Natural killer cell (primary cell): ENCODE measurements around the gene IFNL1. TPM values are rescaled to one million over a fixed set of nuclear protein-coding genes. Genes with fewer than 3 reads are reported as not detected.
A peak's percentile ranks its signal among the peaks of the same experiment; 100 is the strongest.

Source experiments
- ATAC-seq, 3 donors: fragments of 150-1000 bp in 2 of 3; fragments of 200-7000 bp in 1 of 3; cut with Tn5 transposase; 1 replicate in 1 of 3; 2 replicates in 2 of 3; pipeline ENCODE4 v1.10.0; 2021; ENCODE audit warnings: mild to moderate bottlenecking in 2 of 3, moderate library complexity in 2 of 3
- DNase-seq, 2 donors: peaks; one replicate each; pipeline versions ENCODE4 v3.0.0 to v3.0.0-alpha.2; 2013 to 2021; ENCODE audit warnings: mixed read lengths in 1 of 2
- H3K27ac ChIP-seq: one replicate; pipeline ENCODE4 v1.5.1; 2013; ENCODE audit warnings: mild to moderate bottlenecking, low read length
- H3K27me3 ChIP-seq: one replicate; pipeline ENCODE4 v1.6.1; 2013; ENCODE audit warnings: low read length; ENCODE audit not compliant: control insufficient read depth, insufficient read depth
- H3K36me3 ChIP-seq: one replicate; pipeline ENCODE4 v1.6.1; 2013; ENCODE audit warnings: low read length; ENCODE audit not compliant: control insufficient read depth, insufficient read depth
- H3K4me1 ChIP-seq: one replicate; pipeline ENCODE4 v1.6.1; 2013; ENCODE audit warnings: low read length; ENCODE audit not compliant: control insufficient read depth, insufficient read depth
- H3K4me3 ChIP-seq: one replicate; pipeline ENCODE4 v1.5.1; 2013; ENCODE audit warnings: low read length
- H3K9me3 ChIP-seq: one replicate; pipeline ENCODE4 v1.6.1; 2013; ENCODE audit warnings: low read length; ENCODE audit not compliant: control insufficient read depth, insufficient read depth
- H3K27ac Mint-ChIP-seq, 2 donors: one replicate each; pipeline ENCODE4 v1.8.0; 2022; ENCODE audit warnings: mild to moderate bottlenecking in 2 of 2, mixed read lengths in 2 of 2, moderate library complexity in 1 of 2
- H3K27me3 Mint-ChIP-seq, 2 donors: one replicate each; pipeline ENCODE4 v1.8.0; 2022; ENCODE audit warnings: low read depth in 2 of 2, mixed read lengths in 2 of 2
- H3K36me3 Mint-ChIP-seq: one replicate; pipeline ENCODE4 v1.8.0; 2022; ENCODE audit warnings: mixed read lengths
- H3K4me1 Mint-ChIP-seq, 2 donors: one replicate each; pipeline ENCODE4 v1.8.0; 2022; ENCODE audit warnings: mixed read lengths in 2 of 2
- H3K4me3 Mint-ChIP-seq: one replicate; pipeline ENCODE4 v1.8.0; 2022; ENCODE audit warnings: mild to moderate bottlenecking, moderate library complexity, mixed read lengths
- H3K9me3 Mint-ChIP-seq, 2 donors: one replicate each; pipeline ENCODE4 v1.8.0; 2022; ENCODE audit warnings: mixed read lengths in 2 of 2
- WGBS: methylation state at CpG from one replicate; pipeline ENCODE4 v1.1.7; 2013; ENCODE audit warnings: missing lambda C conversion rate; ENCODE audit not compliant: insufficient coverage; 5-methylcytosine and 5-hydroxymethylcytosine counted together
- intact Hi-C: fragments of 100-400 bp; cut with micrococcal nuclease; formaldehyde crosslinking; loops from one replicate; pipeline ENCODE4 v1.14.2; 2022
- total RNA-seq, 4 donors: library from RNA; stranded (reverse); fragments of 120-200 nt in 1 of 4; gene quantifications; one replicate each; pipeline versions ENCODE4 v1.2.3 to v1.2.4, GENCODE V29; 2013 to 2022
- TF ChIP-seq, protein P1 (sequence below): fragments of 200-600 bp; IDR thresholded peaks from one replicate; pipeline ENCODE4 v1.8.0; 2022; ENCODE audit warnings: antibody characterized with exemption

The IFNL1 gene
- total RNA-seq, 3 donors from 2014 or later (not counting 1 experiment from before 2014, with no cell fraction given) = 0.33 to 1.4 TPM; not detected in 1

DNA sequence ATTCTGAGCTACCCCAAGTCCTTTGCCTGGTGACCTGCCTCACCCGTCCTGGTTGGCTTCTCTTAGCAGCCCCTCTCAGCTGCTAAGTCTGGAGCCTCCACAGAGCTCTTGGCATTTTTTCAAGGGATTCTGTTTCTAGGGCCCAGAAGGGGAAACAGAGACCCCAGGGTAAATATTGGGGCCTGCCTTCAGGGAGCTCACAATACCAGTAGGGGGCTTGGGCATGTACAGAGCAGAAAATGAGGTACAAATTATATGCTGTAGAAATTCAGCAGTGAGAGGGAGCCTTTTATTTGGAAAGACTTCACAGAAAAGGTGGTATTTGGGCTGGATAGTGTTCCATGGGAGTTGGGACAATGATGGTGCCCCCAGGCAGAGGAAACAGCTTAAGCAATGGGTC, 49.7 kb downstream of the IFNL1 start:
- Mint-ChIP-seq H3K9me3 (no peaks in the 10 kb centered on the region), H3K4me1 (peaks cover 55 to 70% of the 10 kb centered on the region in 2 donors), H3K27me3 (no peaks in the 10 kb centered on the region), H3K36me3 (no peaks in the 10 kb centered on the region), H3K4me3 (peak overlapping the region; percentile 26), H3K27ac (peak overlapping the region; percentile 83 to 97)
- Histone ChIP-seq H3K27ac (no peak overlapping the region), H3K9me3 (no peaks in the 10 kb centered on the region), H3K4me3 (no peak overlapping the region), H3K36me3 (peaks cover 19% of the 10 kb centered on the region), H3K27me3 (no peaks in the 10 kb centered on the region), H3K4me1 (peaks cover 18% of the 10 kb centered on the region)
- TF ChIP-seq, protein P1, sequence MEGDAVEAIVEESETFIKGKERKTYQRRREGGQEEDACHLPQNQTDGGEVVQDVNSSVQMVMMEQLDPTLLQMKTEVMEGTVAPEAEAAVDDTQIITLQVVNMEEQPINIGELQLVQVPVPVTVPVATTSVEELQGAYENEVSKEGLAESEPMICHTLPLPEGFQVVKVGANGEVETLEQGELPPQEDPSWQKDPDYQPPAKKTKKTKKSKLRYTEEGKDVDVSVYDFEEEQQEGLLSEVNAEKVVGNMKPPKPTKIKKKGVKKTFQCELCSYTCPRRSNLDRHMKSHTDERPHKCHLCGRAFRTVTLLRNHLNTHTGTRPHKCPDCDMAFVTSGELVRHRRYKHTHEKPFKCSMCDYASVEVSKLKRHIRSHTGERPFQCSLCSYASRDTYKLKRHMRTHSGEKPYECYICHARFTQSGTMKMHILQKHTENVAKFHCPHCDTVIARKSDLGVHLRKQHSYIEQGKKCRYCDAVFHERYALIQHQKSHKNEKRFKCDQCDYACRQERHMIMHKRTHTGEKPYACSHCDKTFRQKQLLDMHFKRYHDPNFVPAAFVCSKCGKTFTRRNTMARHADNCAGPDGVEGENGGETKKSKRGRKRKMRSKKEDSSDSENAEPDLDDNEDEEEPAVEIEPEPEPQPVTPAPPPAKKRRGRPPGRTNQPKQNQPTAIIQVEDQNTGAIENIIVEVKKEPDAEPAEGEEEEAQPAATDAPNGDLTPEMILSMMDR = no peak
- 91% methylated on average over 1 of the region's 1 CpG for WGBS
- no peak for ATAC-seq
- intact Hi-C loops = no loop called here
- no peak for DNase-seq

DNA sequence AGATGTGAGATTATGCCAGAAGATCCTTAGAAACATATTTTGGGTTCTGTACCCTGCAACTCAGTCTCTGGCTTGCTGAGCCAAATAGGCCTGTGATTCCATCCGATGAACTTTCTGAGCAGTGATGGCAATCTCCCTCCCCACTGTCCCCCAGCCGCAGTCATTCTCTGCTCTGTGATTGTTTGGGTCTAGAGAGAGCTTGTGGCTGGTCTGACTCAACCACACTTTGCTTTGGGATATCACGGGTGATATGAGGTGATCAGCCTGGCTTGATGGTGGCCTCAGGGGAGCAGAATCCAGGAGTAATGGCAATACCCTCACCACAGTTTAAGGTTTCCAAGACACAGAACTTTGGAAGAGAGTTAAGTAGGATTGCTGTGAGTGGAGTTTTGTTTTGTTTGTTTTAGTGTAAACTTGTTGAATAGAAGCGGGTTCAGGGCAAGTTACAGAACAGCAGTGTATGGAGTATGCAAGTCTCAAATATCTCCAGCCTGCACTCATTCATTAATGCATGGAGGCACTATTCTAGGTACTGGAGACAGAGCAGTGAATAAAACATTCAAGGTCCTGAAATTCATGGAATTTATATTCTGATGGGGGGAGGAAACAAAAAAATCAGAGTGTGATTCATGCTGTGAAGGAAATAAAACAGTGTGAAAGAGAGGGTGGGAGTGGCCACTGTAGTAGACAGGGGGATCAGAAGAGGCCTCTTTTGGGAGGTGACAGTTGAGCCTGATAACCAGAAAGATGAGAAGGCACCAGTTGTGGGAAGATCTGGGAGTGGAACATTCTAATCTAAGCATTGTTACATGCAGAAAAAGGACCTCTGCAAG, 51.3 kb downstream of the IFNL1 start:
- Histone ChIP-seq H3K4me1 (peaks cover 13% of the 10 kb centered on the region), H3K27me3 (no peaks in the 10 kb centered on the region), H3K9me3 (no peaks in the 10 kb centered on the region), H3K36me3 (peaks cover 27% of the 10 kb centered on the region), H3K27ac (no peak overlapping the region), H3K4me3 (no peak overlapping the region)
- ATAC-seq (no peak), DNase-seq (no peak)
- Mint-ChIP-seq H3K4me1 (peaks cover 46 to 67% of the 10 kb centered on the region in 2 donors), H3K9me3 (no peaks in the 10 kb centered on the region), H3K27ac (peak overlapping the region; percentile 0 to 15), H3K27me3 (no peaks in the 10 kb centered on the region), H3K4me3 (no peak overlapping the region), H3K36me3 (no peaks in the 10 kb centered on the region)
- WGBS = 85% methylated on average over 4 of the region's 4 CpGs
- intact Hi-C loops = no loop called here
- TF ChIP-seq, protein P1 = no peak

Other genes with a start within 250 kb of the IFNL1 start
- gene ACP7, start 212.0 kb upstream of the IFNL1 start, total RNA-seq = not detected
- 10 to 100 TPM in 2 of 3 donors, 1 to 10 TPM in 1; 6.7 to 13.4 (median 11.8) TPM for gene PAK4, start 170.6 kb upstream of the IFNL1 start, total RNA-seq
- not detected for gene NCCRP1, start 99.4 kb upstream of the IFNL1 start, total RNA-seq
- not detected for gene SYCN, start 92.1 kb upstream of the IFNL1 start, total RNA-seq
- gene IFNL3, start 51.4 kb upstream of the IFNL1 start, total RNA-seq = not detected
- not detected for gene IFNL4, start 47.6 kb upstream of the IFNL1 start, total RNA-seq
- not detected for gene IFNL2, start 28.0 kb upstream of the IFNL1 start, total RNA-seq
- 10 to 100 TPM in 1 of 3 donors, 1 to 10 TPM in 2; 5.9 to 12.5 (median 6.9) TPM for gene LRFN1, start 24.5 kb downstream of the IFNL1 start, total RNA-seq
- 100 to 1,000 TPM; 315 to 331 (median 329) TPM for gene GMFG, start 39.6 kb downstream of the IFNL1 start, total RNA-seq
- gene SAMD4B, start 46.0 kb downstream of the IFNL1 start, total RNA-seq = 10 to 100 TPM; 67.8 to 80.8 (median 78.9) TPM
- 10 to 100 TPM; 54.3 to 80.9 (median 68.3) TPM for gene PAF1, start 94.7 kb downstream of the IFNL1 start, total RNA-seq
- 10 to 100 TPM; 37.5 to 49.1 (median 45.9) TPM for gene MED29, start 95.0 kb downstream of the IFNL1 start, total RNA-seq
- gene ZFP36, start 110.4 kb downstream of the IFNL1 start, total RNA-seq = 1,000 to 10,000 TPM; 1,232 to 2,074 (median 1,769) TPM
- gene PLEKHG2, start 116.3 kb downstream of the IFNL1 start, total RNA-seq = 100 to 1,000 TPM in 1 of 3 donors, 10 to 100 TPM in 2; 70.2 to 129 (median 80.7) TPM
- gene RPS16, start 139.5 kb downstream of the IFNL1 start, total RNA-seq = 1,000 to 10,000 TPM; 1,227 to 1,543 (median 1,399) TPM
- 100 to 1,000 TPM; 228 to 256 (median 230) TPM for gene SUPT5H, start 149.2 kb downstream of the IFNL1 start, total RNA-seq
- gene TIMM50, start 184.4 kb downstream of the IFNL1 start, total RNA-seq = 10 to 100 TPM; 50.1 to 67.2 (median 60.8) TPM
- gene DLL3, start 202.5 kb downstream of the IFNL1 start, total RNA-seq = not detected
- not detected for gene SELENOV, start 218.7 kb downstream of the IFNL1 start, total RNA-seq
- 1 to 10 TPM; 4.6 to 6.7 (median 5.8) TPM for gene EID2B, start 236.4 kb downstream of the IFNL1 start, total RNA-seq
- gene EID2, start 243.8 kb downstream of the IFNL1 start, total RNA-seq = 10 to 100 TPM; 11.9 to 19.9 (median 15.6) TPM